Activated CD4-positive, alpha-beta T cell treated with anti-CD3 and anti-CD28 coated beads for 48 hours (primary cell): ENCODE results near the gene LARGE1.

Experiments used
- DNase-seq: peaks from one replicate; pipeline ENCODE4 v3.0.0-alpha.2; 2020

LARGE1 gene

GRCh38 chr22:33648478-33648877, 271.8 kb downstream of the LARGE1 start:
- DNase-seq: no peak

GRCh38 chr22:33640900-33641299, 279.4 kb downstream of the LARGE1 start:
- no peak for DNase-seq

DNA sequence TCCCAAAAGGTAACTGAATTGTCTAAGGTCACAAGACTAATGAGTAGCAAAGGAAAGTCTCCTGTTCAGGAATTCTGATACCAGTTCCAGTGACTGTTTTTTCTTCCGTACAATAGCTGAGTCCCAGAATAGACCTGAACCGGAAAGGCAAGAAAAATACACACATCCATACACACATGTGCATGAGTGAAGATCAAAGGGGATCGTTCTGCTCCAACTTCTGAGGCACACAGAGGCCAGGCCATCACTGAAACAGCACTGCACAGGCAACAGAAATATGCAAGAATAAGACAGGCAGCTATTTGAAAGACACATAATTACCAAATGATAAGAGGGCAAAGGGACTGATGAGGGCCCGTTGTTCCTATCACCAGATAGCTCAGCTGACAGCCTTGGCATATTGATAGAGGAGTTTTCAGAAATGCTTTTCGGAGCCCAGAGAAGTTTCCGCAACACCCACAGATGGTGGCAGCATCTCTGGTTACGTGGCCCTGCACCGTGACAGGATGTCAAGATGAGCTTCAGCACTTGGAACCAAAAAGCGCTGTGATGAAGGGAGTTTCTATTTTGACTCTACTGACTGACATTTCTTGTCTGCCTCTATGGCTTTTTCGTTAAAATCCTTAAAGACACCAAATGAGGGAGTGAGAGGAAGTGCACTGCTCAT, 280.6 kb downstream of the LARGE1 start:
- DNase-seq: no peak

- DNase-seq: no peak
Measured at GRCh38 chr22:33635766-33636165, 284.5 kb downstream of the LARGE1 start.

GRCh38 chr22:33631777-33632176, 288.5 kb downstream of the LARGE1 start:
- no peak for DNase-seq

DNA sequence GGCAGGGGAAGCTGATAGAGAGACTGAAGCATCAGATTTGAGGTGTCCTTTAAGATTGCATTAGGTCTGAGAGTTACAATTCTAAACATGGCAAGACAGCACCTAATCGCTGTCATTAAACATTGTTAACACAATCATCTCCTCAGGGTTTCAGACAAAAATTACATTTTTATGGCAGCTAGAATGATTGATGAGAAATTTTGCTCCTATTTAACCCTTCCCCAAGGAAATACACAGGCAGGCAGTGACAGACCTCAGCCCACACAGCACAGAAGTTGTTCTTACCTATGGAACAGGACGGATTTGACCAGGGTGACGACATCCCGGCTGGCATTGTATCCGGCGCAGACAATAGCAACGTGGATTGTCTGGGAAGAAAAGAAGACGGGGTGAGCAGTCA, 294.3 kb downstream of the LARGE1 start:
- DNase-seq: no peak

GRCh38 chr22:33620085-33620484, 300.2 kb downstream of the LARGE1 start:
- DNase-seq: no peak

- DNase-seq: no peak
Measured at GRCh38 chr22:33606504-33606903, 313.8 kb downstream of the LARGE1 start.

- no peak for DNase-seq
Measured at GRCh38 chr22:33605666-33606065, 314.6 kb downstream of the LARGE1 start.

- no peak for DNase-seq
Measured at GRCh38 chr22:33605221-33605620, 315.1 kb downstream of the LARGE1 start.

DNA sequence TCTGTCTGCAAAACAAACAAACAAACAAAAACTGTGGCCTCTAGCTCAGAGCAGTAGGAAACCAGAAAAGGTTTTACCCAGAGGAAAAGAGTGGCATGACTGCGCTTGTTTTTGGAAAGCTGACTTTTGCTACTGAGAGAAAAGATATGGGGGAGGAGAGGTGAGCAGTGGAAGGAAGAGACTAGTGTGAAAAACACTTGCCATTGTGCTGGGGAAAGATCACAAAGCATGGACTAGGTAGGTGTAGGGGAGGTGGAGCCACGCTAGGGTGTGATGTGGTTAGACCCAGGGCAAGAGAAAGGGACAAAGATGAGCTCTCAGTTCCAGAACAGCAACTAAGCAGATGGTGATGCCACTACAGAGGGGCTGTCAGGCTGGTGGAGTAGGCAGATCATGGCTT, 319.2 kb downstream of the LARGE1 start:
- DNase-seq: no peak

GRCh38 chr22:33600595-33600994, 319.7 kb downstream of the LARGE1 start:
- no peak for DNase-seq

- DNase-seq: no peak
Measured at GRCh38 chr22:33600113-33600512, 320.2 kb downstream of the LARGE1 start.

- no peak for DNase-seq
Measured at GRCh38 chr22:33599596-33599995, 320.7 kb downstream of the LARGE1 start.

GRCh38 chr22:33598821-33599220, 321.5 kb downstream of the LARGE1 start:
- DNase-seq: no peak

DNA sequence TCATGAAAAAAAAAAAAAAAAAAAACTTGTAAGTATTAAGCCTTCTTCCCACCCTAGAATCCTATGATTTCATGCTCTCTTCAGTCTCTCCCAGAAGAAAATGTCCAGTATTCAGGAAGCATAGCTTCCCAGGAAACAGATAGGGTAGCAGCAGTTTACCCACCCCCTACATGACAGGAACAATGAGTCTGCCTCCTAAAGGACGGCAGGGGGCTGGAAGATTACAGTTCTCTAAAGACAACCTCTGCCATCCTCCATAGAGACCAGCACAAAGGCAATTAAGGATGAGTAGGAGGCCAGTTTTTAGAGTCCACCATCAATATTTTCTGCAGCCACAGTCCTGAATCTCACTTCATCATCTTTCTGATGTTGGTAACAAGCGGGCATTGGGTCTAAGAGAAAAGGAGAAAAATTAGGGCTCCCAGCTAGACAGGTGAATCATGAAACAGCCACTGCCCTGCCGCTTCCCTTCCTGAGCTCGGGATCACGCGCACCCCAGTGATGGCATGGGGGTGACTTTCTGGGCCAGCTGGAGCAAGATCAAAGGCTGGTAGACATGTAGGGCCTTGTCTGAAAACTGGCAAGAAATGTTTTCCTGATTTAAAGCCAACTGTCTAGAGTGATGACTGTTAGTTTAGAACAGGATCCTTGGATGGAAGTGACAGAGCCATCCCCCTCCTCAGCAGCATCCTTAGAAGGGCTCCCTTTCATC, 322.8 kb downstream of the LARGE1 start:
- no peak for DNase-seq

GRCh38 chr22:33593818-33594217, 326.5 kb downstream of the LARGE1 start:
- no peak for DNase-seq

- DNase-seq: no peak
Measured at GRCh38 chr22:33591946-33592345, 328.3 kb downstream of the LARGE1 start.

DNA sequence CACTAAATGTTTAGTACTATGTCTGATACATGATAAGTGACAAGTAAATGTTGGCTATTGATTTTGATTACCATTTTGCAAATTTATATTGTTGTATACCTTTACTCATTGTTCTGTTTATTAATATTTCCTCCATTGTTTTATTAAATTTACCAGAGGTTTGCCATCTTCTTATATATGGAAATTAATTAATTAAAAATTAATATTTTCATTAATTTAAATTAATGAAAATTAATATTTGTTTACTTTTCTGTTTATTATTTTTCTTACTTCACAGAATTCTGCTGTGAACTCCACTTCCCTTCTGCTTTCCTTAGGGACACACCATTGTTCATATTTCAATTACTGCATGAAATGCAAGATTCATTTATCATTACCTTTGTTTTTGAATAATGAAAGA, 331.0 kb downstream of the LARGE1 start:
- no peak for DNase-seq

DNA sequence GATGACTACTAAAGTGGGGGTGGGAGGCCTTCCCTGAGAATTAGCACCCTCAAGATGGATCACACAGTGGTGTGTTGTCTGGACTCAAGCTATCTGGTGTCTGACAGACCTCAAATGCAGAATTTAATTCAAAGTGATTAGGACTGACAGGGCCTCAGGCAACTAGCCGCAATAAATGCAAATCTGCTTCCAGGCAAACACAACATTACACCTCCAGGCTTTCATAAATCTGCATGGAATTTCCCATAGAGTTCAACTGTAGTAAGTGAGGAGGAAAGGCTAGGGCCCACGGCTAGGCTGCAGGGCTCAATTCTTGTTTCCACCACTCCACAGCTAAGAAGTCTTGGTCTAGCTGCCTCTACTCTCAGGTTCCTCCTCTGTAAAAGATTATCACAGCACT, 331.4 kb downstream of the LARGE1 start:
- DNase-seq: no peak

GRCh38 chr22:33584152-33584551, 336.1 kb downstream of the LARGE1 start:
- DNase-seq: no peak

- DNase-seq: no peak
Measured at GRCh38 chr22:33582822-33583400, 337.4 kb downstream of the LARGE1 start.

- no peak for DNase-seq
Measured at GRCh38 chr22:33580310-33580709, 340.0 kb downstream of the LARGE1 start.

DNA sequence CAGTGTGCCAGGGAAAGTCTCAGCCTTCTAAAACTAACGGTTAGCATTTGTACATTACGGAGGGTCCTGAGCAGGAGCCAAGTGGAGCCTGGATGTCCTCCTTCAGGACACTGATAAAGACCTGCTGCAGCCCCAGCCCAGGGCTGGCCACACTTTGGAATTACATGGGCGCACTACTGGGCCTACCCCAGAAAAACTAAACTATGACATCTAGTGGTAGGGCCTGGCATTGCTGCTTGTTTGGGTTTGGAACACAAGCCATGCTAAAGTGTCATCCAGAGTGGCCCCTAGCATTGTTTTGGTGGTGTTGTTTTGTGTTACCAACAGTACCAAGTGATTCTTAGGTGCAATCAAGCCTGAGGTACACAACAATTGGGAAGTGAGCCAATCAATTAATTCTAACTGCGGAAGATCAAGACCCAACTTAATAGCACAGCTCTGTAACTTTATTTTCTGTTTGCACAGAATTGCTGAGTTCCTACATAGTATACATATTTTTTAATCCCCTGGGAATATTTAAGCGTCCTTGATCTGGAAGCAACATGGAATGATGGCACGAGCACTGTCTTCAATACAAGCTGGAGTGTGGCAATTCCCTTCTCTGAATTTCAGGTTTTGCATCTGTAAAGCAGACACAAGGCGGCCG, 340.7 kb downstream of the LARGE1 start:
- peak; percentile 60 for DNase-seq
